HG03064 (cell line): ENCODE measurements around the gene BRD8.

Experiments used
- ATAC-seq: cut with Tn5 transposase; IDR thresholded peaks from one replicate; pipeline ENCODE4 v1.9.1; 2021; ENCODE audit warnings: low read depth; ENCODE audit not compliant: unreplicated experiment

Gene BRD8

GRCh38 chr5:138102454-138103318 lies 75.7 kb downstream of the BRD8 start:
- no peak for ATAC-seq

- no peak for ATAC-seq
These were observed 81.2 kb downstream of the BRD8 start for GRCh38 chr5:138096997-138097828.

GRCh38 chr5:138096363-138096762 lies 82.1 kb downstream of the BRD8 start:
- no peak for ATAC-seq

GRCh38 chr5:138095100-138095907 lies 83.1 kb downstream of the BRD8 start:
- ATAC-seq = no peak

GRCh38 chr5:138093036-138093435 lies 85.4 kb downstream of the BRD8 start:
- no peak for ATAC-seq

GRCh38 chr5:138092301-138092700 lies 86.1 kb downstream of the BRD8 start:
- no peak for ATAC-seq

- ATAC-seq = no peak
These were observed 86.7 kb downstream of the BRD8 start for GRCh38 chr5:138091685-138092084.
